Stimulated activated CD8-positive, alpha-beta memory T cell treated with anti-CD3 and anti-CD28 coated beads, Interleukin-7, amount 100 ng/mL, for 48 hours (primary cell): ENCODE measurements around the gene SMIM30.
"Not testable (repeated sequence)": the region's sequence is repeated elsewhere in the genome, so short reads cannot be mapped to it uniquely, and the experiment has no call there.

Experiments used
- DNase-seq, 2 donors: peaks; one replicate each; pipeline ENCODE4 v3.0.0-alpha.2; 2020; ENCODE audit warnings: low read depth in 1 of 2; ENCODE audit errors: extremely low read depth in 1 of 2

SMIM30 gene

GRCh38 chr7:113118074-113118959 lies at the start of gene SMIM30:
Gene SMIM30, minus strand, starts transcription at chr7:113118554. Its CDS starts 976 bp downstream, at chr7:113117578.
- peak; percentile 63 to 83 for DNase-seq

DNA sequence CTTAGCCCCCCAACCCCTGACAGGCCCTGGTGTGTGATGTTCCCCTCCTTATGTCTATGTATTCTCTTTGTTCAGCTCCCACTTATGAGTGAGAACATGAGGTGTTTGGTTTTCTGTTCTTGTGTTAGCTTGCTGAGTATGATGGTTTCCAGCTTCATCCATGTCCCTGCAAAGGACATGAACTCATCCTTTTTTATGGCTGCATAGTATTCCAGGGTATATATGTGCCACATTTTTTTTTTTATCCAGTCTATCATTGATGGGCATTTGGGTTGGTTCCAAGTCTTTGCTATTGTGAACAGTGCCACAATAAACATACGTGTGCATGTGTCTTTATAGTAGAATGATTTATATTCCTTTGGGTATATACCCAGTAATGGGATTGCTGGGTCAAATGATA lies 47.8 kb upstream of the SMIM30 start:
- DNase-seq: not testable (repeated sequence)

DNA sequence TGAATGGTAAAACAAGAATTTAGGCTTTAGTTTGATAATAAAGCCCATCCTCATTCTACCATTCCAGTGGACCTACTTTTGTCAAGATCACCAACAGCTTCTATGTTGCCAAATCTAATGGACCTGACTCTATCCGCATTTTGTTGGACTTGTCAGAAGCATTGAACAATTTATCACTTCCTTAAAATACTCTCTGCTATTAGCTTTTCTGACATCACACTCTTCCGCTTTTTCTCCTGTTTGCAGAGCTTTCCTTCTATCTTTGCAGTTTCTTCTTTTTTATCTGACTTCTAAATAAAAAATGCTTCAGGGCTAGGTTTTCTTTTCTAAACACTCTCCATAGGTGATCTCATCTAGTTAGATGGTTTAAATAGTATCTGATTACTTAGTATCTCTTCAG lies 42.7 kb upstream of the SMIM30 start:
- DNase-seq: no peak

DNA sequence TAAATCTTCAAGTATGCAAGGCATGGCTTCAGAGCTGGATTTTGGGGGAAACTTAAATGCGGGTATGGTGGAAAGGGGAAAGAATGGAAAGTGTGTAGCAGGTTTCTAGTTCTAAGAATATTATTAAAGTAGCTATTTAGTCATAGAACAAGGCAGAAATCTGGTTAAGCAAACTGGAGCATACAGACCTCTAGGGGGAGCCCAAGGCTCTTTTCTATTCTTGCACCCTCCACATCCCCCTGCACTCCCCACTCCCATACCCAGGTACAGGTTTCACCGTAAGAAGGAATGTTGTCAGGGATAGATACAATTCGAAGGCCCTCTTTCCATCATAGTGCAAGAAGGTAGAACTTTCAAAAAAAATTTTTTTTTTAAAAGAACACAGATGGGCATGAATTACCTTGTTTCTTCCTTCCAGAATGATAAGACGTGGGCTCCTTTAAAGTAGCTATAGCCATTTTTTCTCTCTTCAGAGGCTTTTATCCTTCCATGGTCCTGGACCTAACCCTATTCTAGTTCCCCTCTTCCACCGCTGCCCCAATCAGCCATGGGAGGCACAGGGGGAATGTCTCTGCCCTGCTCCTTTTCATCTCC lies 41.5 kb upstream of the SMIM30 start:
- no peak for DNase-seq

DNA sequence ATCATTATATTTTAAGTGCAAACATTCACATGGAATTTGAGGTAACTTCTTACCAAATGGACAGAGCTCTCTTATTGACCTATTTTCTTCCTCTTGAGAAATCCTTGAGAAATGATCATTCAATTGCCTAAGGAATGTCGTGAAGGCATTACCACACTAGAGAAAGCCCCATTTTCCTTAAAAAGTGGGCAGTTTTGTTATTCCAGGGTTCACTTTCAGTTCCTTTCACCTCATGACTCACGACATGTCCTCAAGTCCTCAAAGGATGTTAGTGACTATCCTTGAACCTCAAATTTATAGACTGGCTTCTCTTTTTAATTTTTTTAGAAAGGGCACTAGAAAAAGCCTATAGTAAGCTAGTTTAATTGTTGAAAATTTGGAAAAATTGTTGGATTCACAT lies 40.4 kb upstream of the SMIM30 start:
- no peak for DNase-seq

DNA sequence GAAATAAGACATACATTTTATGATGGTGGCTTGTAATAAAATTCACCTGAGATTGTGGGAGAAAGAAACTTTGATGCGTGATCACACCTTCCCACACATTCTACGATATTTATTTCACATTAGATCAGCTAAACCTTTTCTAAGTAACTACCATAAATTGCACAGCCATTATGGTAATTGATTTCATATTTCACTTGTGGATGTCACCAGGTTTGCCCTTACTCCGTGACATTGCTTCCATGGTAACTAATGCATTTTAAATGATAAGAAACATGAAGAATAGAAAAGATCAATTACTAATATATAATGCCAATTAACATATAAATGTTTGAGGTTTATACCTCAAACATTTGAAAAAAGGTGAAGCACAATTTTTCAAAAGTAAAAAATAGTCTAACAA lies 35.8 kb upstream of the SMIM30 start:
- DNase-seq: no peak

- no peak for DNase-seq
Measured at GRCh38 chr7:113144817-113145216, 26.5 kb upstream of the SMIM30 start.

- DNase-seq: no peak
Measured at GRCh38 chr7:113143486-113144257, 25.3 kb upstream of the SMIM30 start.

DNA sequence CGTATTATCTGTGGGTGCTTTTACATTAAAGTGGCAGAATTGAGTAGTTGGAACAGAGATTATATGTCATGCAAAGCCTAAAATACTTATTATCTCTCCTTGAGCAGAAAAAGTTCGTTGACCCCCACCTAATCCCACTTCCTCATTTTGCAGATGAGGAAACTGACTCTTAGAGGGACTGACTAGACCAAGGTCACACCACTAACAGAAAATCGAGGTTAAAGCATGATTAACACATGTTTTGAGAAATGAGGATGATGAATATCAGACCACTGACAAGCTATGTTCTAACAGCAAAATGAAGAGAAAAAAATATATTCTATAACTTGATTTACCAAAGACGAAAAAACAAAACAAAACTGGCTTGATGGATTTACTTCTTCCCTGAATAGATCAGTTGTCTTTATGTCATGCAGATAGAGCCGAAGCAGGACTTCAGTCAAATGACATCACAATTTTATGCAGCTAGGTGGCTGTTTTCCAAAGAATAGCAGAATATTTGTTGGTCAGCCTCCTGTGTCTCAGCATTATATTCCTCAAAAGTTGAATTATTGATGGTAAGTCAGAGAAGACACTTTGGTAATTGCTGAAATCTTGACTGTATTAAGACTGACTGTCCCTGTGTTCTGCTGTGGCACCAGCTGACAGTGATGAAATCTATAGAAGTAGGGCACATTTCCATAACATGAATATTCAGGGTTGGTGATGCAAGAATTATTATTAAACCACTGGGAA lies 24.2 kb upstream of the SMIM30 start:
- no peak for DNase-seq

GRCh38 chr7:113141803-113142202 lies 23.4 kb upstream of the SMIM30 start:
- DNase-seq: no peak

DNA sequence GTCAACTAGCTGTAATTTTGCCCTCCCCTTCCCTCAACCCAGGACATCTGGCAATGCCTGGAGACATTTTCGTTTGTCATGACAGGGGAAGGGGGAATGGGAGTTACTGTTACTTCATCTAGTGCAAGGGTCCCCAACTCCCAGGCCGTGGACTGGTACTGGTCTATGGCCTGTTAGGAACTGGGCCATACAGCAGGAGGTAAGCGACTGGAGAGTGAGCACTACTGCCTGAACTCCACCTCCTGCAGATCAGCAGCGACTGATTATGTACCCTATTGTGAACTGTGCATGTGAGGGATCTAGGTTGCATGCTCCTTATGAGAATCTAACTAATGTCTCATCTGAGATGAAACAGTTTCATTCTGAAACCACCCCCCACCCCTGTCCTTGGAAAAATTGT lies 22.6 kb upstream of the SMIM30 start:
- DNase-seq: no peak

GRCh38 chr7:113137241-113137640 lies 18.9 kb upstream of the SMIM30 start:
- no peak for DNase-seq

DNA sequence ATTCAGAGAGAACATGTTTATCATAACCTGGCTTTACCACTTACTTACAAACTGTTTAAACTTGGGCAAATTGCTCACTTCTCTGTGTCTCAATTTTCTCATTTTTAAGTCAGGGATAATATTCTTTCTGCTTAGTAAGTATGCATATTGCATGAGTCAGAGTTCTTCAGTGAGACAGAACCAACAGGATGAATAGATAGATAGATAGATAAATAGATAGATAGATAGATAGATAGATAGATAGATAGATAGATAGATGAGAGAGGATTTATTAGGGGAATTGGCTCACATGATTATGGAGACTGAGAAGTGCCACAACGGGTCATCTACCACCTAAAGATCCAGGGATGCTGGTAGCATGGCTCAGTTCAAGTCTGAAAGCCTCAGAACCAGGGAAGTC lies 15.7 kb upstream of the SMIM30 start:
- DNase-seq: no peak

DNA sequence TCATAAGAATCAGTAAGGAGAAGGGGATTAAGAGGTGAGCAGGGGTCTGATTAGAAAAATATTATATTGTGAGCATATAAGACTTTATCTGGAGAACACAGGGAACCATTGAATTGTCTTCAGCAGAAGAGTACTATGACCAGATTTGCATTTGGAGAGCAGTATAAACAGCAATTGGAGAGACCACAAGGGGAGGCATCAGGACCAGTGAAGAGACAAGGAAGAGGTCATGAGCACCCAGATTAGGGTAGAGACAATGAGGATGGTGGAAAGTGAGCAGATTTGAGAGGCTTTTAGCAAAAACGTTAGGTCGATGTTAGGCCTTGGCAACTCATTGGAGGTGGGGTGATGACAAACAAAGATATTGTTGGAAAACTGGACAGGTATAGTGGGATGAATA lies 13.0 kb upstream of the SMIM30 start:
- DNase-seq: no peak

GRCh38 chr7:113128031-113128430 lies 9.7 kb upstream of the SMIM30 start:
- no peak for DNase-seq

DNA sequence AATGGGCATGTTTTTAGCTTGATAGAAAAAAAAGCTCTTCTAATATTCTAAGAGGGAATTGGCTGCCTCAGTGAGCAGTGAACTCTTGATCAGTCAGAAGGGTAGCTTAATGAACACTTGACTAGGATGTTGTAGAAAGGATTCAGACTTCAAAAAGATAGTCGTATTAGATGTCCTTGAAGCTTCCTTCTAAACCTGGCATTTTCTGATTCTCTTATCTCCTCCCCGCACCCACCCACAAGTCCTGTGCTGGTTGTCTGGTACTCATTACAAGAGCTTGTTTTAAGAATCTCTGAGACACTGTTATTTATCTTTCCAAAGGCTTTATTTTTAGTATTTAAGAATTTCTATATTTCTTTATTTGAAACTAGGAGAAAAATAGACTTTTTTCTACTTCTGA lies 7.4 kb upstream of the SMIM30 start:
- DNase-seq: no peak

DNA sequence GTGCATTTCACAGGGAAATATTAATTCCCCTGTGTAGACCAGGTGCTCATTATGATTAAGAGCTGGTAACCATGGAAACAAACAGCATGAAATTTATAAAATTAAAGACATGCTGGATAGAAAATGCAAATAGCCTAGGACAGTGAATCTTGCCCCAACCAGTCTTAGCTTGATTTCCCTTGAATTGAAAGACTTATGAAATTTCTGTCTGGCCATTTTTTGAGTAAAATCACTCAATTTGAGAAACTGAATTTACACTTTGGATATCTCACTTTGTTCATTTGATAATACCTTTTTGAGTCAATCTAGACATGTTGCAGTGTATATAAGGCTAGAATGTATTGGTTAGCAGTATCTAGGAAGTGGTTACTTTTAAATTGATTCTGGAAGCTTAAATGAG lies 4.4 kb upstream of the SMIM30 start:
- DNase-seq: no peak

DNA sequence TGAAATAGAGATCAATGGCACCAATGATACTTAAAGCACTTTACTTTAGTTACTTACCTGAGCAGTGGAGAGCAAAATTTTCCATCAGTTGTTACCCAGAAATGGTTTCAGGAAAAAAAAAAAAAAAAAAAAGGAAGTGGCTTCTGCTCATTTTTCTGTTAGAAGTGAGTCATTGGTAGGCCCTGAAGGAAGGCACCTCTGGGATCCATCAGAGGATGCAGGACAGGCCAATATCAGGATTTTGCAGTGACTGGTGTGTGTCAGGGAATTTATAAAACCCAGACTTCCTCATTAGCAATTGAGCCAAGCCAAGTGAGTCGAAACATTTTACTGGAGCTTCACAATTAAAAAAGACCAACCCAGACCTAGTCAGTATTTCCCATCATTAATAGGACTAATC lies 2.3 kb upstream of the SMIM30 start:
- DNase-seq: no peak

GRCh38 chr7:113119429-113119828 lies 1.1 kb upstream of the SMIM30 start:
- no peak for DNase-seq

DNA sequence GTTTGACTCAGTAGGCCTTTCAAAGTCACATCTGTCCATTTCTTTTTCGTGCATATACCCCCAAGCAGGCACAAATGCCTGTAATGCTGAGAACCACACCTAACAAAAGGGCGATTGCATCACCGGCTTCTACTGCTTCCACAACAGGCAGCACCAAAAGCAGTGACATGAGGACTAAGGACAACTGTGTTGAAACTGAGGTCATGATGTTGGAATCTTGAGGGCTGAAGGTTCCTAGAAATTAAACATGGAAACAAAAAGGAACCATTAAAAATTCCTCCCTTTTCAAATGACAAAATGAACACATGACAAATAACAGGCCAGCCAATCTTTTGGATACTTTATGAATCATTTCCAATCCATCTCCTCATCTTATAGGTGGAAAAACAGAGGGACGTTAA lies 980 bp downstream of the SMIM30 start:
- DNase-seq: not testable (repeated sequence)

DNA sequence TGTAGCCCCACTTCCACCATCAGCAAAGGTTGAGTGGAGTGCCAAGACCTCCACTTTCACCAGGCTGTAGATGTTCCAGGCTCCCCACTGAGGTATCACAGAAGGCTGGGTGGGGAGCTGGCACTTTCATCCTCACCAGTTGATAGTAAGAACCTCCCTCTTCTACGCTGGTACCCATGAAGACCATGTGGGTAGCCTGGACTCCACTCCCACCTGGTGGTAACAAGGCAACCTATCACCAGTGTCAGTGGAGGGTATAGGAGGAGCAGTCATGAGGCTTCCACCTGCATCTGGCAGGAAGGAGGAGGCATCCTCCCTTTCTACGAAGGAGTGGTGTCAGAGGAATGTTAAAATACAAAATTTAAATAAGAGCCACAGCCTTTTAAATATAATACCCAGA lies 4.4 kb downstream of the SMIM30 start:
- no peak for DNase-seq
